ENCODE data around the gene DAB1. TPM values are rescaled to one million over a fixed set of nuclear protein-coding genes. Genes with fewer than 3 reads are reported as not detected.

The DAB1 gene
- total RNA-seq, 1 donor from 2014 or later = not detected

DNA sequence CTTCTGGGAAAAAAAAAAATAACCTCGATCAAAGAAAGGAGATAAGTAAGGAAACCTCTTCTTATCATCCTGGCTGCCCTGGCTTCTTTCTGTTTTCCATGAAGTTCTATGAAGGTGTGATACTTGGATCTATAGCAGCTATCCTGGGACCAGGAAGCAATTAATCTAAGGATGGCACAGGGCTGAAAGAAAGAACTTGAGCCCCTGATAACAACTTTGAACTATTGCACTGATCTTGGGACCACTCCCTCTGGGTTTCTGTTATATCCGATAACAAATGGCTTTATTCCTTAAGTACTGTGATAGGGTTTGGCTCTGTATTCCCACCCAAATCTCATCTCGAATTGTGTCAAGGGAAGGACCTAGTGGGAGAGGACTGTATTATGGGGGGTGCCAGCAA lies 104.1 kb downstream of the DAB1 start:
- no peak for DNase-seq (ENCODE audit: low read depth)

DNA sequence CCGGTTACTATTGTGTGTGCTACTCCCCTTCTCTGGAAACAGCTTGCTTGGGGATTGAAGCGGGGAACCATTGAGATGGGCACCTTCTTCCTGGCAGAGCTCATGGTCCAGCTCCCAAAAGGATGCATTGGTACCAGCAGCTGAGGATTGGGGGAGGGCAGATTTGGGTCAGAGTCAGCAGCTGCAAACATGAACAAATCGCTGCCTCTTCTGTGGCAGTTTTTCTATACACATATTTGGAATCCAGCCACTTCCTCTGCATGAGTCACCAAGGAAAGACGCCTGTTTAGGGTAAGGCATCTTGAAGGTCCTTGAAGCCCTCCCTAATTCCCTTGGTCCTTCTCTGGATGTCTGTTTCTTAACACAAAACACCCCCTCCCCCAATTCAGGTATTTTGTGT lies 104.7 kb downstream of the DAB1 start:
- DNase-seq (ENCODE audit: low read depth) = no peak

DNA sequence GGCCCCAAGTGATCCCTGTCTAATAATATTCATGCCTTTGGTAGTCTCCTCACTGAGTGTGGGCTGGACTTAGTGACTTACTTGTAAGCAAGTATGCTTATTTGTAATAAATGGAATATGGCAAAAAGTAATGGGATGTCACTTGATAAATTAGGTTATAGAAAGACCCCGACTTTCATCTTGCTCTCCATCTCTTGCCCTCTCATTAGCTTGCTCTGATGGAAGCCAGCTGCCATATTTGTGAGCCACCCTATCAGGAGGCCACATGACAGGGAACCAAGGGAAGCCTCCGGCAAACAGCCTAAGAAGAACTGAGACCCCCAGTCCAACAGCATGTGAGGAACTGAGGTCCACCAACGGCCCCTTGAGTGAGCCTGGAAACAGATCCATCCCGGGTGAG lies 107.0 kb downstream of the DAB1 start:
- no peak for DNase-seq (ENCODE audit: low read depth)

DNA sequence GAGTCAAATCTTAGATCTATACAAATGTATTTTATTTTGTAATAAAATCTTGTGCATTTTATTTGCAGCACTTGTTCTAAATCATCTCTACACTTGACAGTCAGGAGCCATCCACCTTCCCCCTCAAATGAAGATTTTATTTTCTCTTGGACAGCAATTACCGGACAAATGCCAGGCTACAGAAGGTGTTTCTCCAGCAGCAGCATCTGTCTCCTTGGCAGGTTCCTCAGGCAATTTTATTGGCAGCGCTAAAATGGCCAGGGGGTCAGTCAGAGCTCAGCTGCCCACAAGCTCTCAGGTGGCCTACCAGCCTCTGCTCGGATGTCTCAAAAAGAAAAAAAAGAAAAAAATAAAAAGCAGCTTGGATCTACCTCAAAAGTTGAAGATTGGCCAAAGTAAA lies 107.6 kb downstream of the DAB1 start:
- no peak for DNase-seq (ENCODE audit: low read depth)

DNA sequence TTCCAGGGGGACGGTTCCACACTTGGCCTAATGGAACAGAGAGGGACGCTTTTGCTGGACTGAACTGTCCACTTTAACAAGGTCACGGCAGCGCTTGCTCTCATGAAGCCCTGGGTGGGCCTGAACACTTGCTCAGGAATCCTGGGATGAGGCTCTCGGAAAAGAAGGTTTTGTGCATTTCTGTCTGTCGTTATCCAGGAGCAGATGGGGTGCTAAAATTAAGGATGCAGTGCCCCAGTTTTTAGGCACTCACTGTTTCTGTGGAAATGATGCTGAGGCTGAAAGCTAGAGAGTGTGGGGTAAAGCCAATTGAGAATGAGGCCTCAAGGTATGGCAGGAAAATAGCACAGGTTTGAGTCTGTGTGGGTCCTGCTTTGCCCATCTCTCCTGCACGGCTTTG lies 111.0 kb downstream of the DAB1 start:
- DNase-seq (ENCODE audit: low read depth) = no peak

DNA sequence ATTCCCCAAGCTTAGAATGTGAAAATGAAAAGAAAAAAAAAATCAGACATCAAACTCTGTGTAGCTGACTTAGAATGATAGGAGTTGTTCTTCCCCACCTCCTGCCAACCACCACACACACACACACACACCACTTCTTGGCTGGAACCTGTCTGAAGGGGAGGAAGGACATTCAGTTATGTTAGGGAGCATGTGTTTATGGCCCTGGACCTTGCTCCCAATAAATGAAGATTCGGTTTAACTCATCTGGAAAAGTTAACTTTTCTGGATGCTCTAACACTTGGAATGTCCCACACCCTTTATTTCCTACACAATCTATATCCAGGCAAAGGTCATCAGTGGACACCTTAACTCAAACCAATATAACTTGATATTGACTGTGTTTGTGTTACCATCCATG lies 112.4 kb downstream of the DAB1 start:
- no peak for DNase-seq (ENCODE audit: low read depth)

DNA sequence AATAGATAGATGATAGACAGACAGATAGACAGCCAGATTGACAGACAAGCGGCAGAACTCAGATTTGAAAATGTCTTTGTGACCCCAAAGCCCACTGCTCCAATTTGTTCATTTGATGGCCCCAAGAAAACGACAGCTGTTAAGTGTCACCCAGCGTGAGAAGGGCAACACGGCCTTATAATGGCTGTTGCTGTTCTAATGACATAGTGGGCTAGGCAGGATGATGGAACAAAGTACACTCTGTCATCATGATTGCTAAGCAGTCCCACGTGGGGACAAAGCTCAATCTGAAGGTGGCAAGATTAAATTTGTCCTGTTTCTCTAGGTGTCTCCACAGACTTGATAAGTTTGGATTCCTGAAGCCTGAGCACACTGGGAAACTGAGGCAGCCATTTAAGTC lies 112.9 kb downstream of the DAB1 start:
- DNase-seq (ENCODE audit: low read depth) = no peak

DNA sequence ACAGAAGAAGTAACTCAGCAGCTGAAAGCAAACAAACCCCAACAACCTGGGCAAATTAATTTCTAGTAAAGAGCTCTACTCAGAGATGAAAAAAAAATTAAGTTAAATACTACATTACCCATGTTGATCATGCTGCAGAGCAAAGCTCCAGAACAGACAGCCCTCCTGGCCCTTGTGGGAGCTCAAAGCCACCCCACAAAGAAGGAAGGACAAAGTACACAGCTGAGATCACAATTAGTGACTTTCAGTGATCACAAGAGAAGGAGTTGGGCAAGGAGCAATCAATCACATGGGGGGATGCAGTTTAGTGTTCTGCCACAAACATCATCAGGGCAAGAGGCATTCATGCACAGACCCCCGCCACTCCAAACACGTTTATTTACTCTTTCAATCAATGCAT lies 114.2 kb downstream of the DAB1 start:
- no peak for DNase-seq (ENCODE audit: low read depth)

DNA sequence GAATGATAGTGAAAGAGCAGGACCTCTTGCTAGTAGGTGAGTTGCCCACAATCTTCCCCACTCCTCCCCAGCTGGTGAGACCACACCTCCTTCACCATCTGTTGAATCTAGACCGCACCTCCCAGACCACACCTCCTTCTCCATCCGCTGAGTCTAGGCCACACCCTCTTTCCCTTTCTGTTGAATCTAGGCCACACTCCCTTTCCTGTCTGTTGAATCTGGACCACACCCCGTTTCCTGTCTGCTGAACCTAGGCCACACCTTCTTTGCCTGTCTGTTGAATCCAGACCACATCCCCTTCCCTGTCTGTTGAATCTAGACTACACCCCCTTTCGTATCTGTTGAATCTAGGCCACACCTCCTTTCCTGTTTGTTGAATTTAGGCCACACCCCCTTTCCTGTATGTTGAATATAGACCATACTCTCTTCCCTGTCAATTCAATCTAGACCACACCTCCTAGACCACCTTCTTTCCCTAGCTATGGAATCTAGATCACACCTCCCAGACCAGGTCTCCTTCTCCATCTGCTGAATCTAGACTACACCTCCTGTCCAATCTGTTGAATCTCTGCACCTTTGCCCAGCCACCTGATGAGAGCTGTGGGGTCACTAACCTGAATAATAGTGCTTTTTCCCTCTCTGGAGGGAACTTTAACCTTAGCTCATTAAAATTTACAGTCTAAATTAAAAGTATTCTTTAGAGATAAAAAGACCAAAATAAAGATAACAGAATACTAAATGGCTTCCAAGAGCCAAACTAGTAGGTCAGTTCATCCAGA lies 116.3 kb downstream of the DAB1 start:
- no peak for DNase-seq (ENCODE audit: low read depth)

DNA sequence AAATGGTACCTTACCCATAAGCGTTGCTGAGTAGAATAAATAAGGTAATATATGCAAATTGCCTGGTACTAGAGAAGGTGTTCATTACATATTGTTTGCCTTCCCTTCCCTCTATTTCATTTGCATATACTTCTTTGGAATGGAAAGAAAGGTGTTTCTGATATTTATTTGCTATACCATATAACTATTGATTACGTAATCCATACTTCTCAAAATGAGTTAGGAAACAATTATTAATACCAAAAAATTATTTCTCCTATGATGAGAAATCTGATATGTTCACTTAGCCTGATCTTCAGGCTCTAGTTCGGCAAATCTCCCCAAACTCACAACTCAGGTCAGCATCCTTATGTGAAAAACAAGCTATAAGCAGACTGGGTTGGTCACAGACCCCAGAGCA lies 119.3 kb downstream of the DAB1 start:
- no peak for DNase-seq (ENCODE audit: low read depth)

DNA sequence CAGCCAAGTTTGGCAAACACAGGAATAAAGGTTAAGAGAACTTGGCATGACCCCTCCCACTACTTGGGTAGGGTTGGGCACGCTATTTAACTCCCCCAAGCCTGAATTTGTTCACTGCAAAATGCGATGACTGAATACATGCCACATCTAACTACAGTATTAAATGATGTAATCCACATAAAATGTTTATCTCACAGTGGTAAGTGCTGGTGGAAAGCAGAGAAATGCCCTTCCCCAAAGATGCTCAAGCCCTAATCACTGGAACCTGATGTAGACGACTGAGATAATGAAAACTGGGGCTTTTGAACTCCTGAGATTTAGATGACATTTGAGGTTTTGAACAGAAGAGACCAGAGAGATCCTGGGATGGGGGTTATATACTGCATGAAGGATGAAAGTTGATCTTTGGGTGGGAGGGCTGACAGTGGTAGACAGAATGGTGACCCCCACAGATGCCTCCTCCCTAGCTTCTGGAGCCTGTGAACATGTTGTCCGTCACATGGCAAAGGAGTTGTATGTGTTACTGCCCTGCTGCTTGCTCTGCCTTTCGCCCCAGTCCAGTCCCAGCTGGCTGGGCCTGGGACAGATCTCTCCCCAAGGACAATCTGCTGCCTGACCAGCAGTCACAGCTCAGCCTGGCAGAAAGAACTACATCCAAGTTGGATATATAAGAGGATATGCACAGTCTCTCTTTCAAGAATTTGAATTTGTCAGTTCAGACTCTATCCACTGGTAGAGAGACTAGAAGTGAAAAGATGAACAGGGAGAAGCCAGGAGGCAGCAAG lies 120.9 kb downstream of the DAB1 start:
- no peak for DNase-seq (ENCODE audit: low read depth)

DNA sequence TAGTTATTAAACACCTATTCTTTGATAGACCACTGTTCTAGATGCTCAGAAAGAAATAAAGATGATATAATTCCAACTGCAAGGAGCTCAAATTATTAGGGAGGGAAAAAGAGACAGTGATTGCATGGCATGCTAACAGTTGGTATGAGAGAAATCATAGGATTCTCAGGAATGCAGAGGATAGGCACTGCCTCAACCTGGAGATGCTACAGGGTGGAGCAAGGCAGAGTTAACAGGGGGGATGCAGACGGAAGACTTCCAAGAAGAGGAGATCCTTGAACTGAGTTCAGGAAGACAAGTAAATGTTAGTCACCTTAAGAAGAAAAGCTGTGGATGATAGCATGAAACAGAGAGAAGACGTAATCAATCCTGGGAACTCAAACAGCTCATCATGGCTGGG lies 123.7 kb downstream of the DAB1 start:
- DNase-seq (ENCODE audit: low read depth) = no peak

DNA sequence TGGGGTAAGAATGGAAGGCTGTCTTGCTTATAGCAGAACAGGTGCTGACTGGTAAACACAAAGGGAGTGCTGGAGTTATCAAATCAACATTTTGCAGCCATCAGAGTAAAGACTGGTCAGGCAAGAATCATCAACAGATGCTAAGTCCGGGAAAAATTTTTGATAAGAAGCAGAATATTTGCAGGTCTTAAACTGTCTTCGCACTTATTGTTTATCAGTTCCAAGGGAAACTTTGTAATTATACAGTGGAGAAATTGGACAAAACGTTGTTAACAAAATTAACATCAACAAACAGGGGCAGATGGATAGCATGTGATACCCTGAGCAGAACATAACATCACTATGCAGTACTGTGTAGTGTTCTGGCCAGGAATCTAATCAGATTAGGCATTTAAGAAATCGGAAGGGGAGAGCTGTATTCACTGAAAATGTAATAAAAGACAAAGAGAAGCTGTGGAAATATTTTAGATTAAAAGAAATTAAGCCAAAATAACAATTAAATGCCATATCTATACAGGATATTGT lies 127.1 kb downstream of the DAB1 start:
- DNase-seq (ENCODE audit: low read depth) = no peak

DNA sequence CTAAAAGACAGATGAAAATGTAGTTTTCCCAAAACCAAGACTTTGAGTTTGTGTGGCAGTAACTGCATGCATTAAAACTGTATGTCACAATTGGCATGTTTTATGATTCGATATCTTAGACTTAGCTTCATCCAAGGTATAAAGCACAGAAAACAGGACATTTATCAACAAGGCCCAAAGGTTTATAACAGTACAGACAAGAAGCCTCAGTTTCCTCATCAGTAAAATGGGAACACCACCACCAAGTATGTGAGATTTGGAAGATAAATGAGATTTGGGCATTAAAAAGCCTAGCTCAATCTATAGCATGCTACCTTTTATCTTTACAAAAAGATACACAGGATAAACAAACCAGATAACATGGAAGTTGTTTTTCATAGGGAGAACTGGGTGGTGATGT lies 128.5 kb downstream of the DAB1 start:
- DNase-seq (ENCODE audit: low read depth) = no peak

DNA sequence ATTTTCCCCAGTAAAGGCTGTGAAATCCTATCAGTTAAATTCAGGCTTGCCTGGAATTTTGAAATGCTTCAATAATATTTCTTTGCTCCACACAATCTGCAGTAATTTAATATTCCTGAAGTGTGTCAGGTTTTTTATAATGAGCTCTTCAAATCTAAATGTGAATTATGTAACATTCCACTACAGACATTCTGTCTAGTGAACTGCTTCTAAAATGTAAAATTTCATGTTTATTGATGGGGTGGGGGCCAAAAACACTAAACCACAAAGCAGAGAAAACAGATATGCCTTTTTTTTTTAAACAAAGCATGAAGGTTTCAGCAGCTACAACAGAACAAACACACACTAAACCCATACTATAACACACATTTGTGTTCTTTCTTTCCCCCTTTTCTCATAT lies 129.7 kb downstream of the DAB1 start:
- no peak for DNase-seq (ENCODE audit: low read depth)

DNA sequence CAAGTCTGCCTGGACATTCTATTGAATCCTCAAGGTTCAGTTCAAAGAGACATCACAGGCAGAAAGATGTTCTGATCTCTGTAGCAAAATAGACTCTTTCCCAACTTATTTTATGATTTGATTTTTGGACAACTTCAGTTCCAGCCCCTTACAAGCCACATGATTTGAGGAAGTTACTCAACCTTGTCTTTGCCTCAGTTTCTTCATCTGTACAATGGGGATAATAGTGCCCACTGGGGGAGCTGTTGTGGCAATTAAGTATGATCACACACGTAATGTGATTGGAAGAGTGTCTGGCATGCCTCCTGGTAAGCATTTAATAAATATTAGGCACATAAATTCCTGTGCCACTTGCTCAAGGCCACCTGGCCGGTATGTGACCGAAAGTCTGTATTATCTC lies 130.6 kb downstream of the DAB1 start:
- no peak for DNase-seq (ENCODE audit: low read depth)

DNA sequence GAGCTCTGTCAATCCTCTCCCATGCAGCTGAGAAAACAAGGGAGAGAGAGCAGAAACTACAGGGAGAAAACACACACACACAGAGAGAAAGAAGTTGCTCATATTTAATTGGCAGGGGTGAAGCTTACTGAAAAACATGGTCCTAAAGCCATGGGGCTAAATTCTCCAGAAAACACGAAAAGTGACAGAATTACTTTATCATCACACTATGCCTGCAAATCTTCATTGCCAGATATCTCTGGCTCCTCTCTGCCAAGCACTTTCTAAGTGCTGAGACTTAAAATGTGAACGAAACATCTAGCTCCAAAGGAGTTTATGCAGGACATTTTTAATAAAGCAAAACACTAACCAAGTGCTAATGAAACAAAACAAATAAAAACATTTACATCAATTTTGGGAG lies 134.1 kb downstream of the DAB1 start:
- DNase-seq (ENCODE audit: low read depth) = no peak

DNA sequence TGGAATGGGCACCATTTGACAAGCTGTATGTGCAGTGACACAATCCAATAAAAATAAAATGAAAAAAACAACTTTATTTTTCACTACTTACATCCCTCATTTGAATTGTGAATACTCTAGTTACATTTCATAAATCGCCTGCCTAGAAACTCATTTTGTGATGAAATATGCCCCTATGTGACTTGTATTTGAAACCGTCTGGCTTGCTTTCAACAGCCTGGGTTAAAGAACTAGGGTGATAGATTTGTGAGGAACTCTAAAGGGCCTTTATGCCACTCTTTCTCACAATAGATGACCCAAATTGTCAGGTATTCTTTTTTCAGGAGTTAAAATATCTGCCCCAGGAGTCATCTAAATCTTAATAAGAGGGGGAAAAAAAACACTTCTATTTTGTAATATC lies 137.9 kb downstream of the DAB1 start:
- no peak for DNase-seq (ENCODE audit: low read depth)

DNA sequence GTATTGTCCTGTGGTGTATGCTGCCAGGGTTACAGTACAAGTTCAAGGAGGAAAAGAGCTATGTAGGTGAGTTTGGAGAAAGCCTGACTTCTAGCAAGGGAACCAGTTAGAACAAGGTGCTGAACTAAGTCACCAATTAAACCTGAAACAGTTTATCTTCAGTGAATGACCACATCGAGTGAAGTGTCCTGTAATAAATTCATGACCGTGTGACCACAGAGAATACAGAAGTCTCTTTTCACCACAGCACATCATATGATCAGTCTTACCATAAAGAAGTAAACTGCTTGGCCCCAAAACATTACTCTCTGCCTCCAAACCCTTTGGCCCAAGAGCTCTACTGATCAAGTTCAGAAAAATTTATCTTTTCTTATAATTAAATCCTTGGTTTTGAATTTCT lies 141.4 kb downstream of the DAB1 start:
- DNase-seq (ENCODE audit: low read depth) = no peak

DNA sequence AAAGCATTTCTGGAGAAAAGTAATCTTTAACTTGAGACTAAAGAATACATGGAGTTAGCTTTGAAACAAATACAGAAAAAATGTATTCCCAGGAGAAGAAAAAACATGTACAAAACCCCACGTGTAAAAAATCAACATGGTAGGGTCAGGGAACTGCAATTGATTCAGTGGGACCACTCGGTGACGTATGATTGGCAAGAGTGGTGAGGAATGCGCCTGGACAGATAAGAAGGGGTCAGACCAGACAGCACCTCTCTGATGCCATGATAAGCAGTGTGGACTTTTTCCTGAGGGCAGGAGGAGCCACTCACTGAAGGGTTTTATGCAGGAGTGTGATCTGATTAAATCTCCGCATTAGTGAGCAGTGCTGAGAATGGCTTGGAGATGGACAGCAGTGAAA lies 142.5 kb downstream of the DAB1 start:
- no peak for DNase-seq (ENCODE audit: low read depth)

DNA sequence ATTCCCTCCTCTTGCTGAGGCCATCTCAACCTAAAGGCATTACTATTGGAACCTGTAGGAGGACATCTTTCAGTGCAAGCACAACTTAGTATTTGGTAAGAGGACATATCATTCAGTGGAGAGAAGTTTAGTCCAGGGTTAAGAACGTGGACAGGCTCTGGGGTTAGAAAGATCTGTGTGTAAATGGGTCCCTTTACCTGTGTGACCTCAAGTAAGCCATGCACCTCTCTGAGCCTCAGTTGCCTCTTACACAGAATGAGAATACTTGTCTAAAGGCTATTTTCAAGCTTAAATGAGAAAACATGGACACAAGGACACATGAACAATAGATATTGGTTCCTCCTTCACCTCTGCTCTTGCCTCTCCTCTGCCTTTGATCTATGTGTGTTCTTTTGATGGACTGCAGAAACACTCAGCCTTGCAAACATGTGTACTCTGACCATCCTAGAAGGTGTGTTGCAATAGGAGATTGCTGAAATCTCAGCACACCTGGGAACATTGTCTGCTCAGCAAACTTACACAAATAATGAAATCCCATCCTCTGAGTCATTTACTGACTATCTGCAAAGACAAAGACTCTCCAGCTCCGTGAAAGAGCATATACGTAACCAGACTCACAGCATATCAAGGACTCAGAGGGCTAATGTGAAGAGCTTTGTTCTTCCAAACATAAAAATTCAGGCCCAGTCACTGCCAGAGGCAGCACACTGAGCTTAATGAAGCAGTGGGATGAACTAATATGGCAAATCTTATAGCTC lies 143.8 kb downstream of the DAB1 start:
- DNase-seq (ENCODE audit: low read depth) = no peak

DNA sequence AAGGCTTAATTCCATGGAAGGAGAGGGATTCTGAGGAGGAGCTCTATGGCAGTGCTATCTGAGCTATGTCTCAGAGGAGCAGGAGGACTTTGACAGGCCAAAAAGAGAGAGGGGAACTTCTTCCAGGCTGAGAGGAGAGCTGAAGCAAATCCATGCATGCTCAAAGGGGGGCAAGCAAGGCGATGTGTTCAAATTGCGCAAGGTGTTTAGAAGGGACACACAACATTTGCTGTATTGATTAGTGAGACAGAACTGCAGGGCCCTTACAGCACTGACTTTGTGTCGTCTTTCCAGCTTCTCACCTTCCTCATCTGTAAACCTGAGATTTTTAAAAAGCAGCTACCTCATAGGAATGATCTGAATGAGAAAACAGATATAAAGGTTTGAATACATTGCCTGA lies 145.3 kb downstream of the DAB1 start:
- DNase-seq (ENCODE audit: low read depth) = no peak

Measured in myocyte (in vitro differentiated cells).